Muscle layer of duodenum (tissue), 2 donors: Measurements from ENCODE around the gene KDM2A.

Experiments used
- H3K27ac ChIP-seq: one replicate; pipeline ENCODE4 v1.7.0; 2013; ENCODE audit warnings: mild to moderate bottlenecking, low read length
- H3K27me3 ChIP-seq: one replicate; pipeline ENCODE4 v1.7.0; 2013; ENCODE audit warnings: low read depth, mild to moderate bottlenecking, control low read depth, low read length
- H3K36me3 ChIP-seq, 2 donors: one replicate each; pipeline ENCODE4 v1.7.0; 2013; ENCODE audit warnings: low read length in 2 of 2, control low read depth in 1 of 2, mild to moderate bottlenecking in 1 of 2; ENCODE audit not compliant: insufficient read depth in 2 of 2, control insufficient read depth in 1 of 2
- H3K4me1 ChIP-seq, 2 donors: one replicate each; pipeline ENCODE4 v1.7.0; 2013; ENCODE audit warnings: low read length in 2 of 2, mild to moderate bottlenecking in 2 of 2, control low read depth in 1 of 2, moderate library complexity in 1 of 2; ENCODE audit not compliant: insufficient read depth in 2 of 2, control insufficient read depth in 1 of 2
- H3K4me3 ChIP-seq, 2 donors: one replicate each; pipeline ENCODE4 v1.7.0; 2013; ENCODE audit warnings: low read length in 2 of 2, low read depth in 1 of 2, mild to moderate bottlenecking in 1 of 2
- H3K9me3 ChIP-seq, 2 donors: one replicate each; pipeline ENCODE4 v1.7.0; 2013; ENCODE audit warnings: low read length in 2 of 2, control low read depth in 1 of 2, mild to moderate bottlenecking in 1 of 2; ENCODE audit not compliant: control insufficient read depth in 1 of 2
- donor health status: healthy.

The KDM2A gene

DNA sequence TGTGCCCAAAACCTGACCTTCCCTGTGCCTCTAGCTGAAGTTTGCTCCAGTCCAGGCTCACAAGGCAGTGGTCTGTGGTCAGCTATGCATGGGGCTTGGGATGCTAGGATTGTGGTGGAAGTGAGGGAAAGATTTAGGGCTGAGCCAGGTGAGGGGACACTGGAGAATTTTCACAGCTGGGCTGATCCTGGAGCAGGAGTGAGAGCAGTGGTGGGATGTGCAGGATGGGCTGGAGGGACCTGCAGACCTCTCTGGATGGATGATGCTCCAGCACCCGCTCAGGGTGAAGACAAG lies 23.9 kb upstream of the KDM2A start:
- Histone ChIP-seq H3K4me3 (no peak overlapping the region), H3K9me3 (no peaks in the 10 kb centered on the region), H3K36me3 (no peaks in the 10 kb centered on the region), H3K4me1 (no peaks in the 10 kb centered on the region), H3K27me3 (no peaks in the 10 kb centered on the region), H3K27ac (no peak overlapping the region)

DNA sequence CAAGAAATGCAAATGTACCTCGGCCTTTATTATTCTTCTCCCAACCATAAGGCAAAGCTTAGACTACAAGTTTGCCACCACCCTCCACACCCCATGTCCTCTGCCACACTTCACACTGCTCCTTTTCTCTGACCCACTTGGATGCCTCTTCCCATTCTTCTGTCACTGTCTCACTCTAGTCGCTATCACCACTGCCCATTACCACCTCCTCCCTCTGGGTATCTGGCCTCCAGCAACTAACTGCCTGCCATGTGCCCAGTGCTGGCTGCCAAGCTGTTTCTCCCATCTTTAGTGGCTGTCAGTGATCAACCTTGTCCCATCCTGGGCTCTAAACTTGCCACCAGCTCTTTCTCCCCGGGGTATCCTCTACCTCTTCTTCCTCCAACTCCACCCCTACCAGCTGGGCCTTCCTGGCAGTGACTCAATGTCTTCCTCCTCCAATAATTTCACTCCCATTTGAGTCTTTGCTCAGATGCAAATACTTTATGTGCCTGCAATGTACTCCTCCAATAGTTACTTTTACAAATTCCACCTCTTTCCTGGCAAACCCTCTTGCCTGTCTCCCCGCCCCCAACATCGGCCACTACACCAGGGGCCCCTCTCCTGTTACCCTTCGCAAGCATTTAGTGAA lies 20.1 kb upstream of the KDM2A start:
- Histone ChIP-seq H3K36me3 (no peaks in the 10 kb centered on the region), H3K4me3 (no peak overlapping the region), H3K9me3 (no peaks in the 10 kb centered on the region), H3K27me3 (no peaks in the 10 kb centered on the region), H3K4me1 (no peaks in the 10 kb centered on the region), H3K27ac (no peak overlapping the region)

DNA sequence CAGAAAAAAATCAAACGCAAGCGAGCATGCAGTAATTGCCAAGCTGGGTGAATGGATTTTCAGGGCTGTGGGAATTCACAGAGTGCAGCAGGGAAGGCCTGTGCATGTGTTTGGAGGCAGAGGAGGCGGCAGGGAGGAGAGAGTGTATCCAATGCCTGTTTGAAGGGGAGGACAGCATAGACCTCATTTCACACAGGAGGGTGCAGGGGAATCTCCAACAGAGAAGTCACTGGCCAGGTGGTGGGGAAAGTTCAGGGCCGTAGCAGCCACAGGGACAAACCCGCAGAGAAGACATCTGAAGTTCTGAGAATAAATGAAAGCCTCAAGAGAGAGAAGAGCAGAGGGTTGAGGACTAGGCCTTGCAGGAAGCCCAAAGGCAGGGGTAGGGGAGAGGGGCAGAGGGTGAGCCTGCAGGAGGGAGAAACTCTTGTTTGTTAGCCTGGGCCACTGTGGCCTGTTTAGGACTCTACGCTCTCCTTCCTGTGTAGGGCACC lies 19.2 kb upstream of the KDM2A start:
- Histone ChIP-seq H3K27ac (no peak overlapping the region), H3K36me3 (no peaks in the 10 kb centered on the region), H3K27me3 (no peaks in the 10 kb centered on the region)

DNA sequence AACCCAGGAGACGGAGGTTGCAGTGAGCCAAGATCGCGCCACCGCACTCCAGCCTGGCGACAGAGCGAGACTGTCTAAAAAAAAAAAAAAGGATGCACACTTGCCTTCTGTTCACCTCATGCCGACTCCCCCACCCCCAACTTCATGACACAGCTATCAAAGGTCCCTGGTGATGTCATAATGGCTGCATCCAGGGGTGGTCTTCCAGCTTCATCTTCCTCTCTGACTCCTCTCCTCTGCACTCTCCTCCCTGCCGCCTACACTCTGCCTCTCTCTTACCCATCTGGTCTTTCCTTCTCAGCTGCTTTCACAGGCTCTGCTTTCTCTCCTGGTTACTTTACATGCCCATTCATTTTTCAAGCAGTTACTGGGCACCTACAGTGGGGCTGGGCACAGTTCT lies 16.4 kb upstream of the KDM2A start:
- Histone ChIP-seq H3K4me1 (no peaks in the 10 kb centered on the region), H3K27ac (no peak overlapping the region), H3K9me3 (no peaks in the 10 kb centered on the region), H3K4me3 (no peak overlapping the region), H3K27me3 (no peaks in the 10 kb centered on the region), H3K36me3 (no peaks in the 10 kb centered on the region)

More for the DNA sequence above, 19.2 kb upstream of the KDM2A start:
- no peaks in the 10 kb centered on the region for H3K4me1 ChIP-seq
- no peaks in the 10 kb centered on the region for H3K9me3 ChIP-seq
- H3K4me3 ChIP-seq: no peak overlapping the region

DNA sequence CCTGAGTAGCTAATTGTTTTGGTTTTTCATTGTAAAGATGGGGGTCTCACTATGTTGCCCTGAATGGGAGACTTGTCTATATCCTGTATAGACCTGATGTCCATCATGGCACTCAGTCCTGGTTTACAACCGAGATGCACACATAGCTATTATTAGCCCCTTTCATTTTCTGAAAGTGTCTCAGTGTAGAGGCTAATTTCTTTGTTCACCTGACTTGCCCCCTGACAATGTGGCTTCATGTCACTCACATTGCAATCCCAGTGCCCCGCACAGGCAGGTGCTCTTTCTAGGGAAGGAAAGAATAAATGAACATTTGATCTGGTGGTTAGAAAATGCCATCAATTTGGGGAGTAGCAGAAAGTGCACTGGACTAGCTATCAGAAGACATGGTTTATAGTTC lies 13.1 kb upstream of the KDM2A start:
- H3K27me3 ChIP-seq: no peaks in the 10 kb centered on the region
- no peak overlapping the region for H3K27ac ChIP-seq
- H3K9me3 ChIP-seq: no peaks in the 10 kb centered on the region
- H3K36me3 ChIP-seq: no peaks in the 10 kb centered on the region
- H3K4me3 ChIP-seq: no peak overlapping the region
- peaks cover 0 to 3% of the 10 kb centered on the region in 2 donors for H3K4me1 ChIP-seq

DNA sequence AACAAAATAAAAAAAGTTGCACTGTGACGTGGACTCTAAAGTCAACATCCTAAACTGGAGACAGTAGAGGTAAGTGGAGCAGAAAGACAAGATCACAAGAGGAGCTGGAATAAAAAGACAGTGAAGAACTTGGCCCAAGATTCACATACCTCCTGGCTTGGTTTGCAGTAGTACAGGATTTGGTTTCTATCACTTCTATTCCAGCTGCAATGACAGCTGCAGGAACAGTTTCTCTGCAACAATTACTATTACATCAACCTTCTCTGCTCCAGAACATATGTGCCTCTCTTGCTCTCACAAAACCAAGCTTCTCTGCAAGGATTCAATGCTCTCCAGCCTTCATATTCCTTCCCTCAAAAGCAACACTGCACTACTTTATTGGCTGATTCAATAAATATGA lies 7.8 kb upstream of the KDM2A start:
- Histone ChIP-seq H3K27ac (no peak overlapping the region), H3K4me3 (no peak overlapping the region), H3K4me1 (peaks cover 0 to 14% of the 10 kb centered on the region in 2 donors), H3K27me3 (no peaks in the 10 kb centered on the region), H3K9me3 (no peaks in the 10 kb centered on the region), H3K36me3 (no peaks in the 10 kb centered on the region)

DNA sequence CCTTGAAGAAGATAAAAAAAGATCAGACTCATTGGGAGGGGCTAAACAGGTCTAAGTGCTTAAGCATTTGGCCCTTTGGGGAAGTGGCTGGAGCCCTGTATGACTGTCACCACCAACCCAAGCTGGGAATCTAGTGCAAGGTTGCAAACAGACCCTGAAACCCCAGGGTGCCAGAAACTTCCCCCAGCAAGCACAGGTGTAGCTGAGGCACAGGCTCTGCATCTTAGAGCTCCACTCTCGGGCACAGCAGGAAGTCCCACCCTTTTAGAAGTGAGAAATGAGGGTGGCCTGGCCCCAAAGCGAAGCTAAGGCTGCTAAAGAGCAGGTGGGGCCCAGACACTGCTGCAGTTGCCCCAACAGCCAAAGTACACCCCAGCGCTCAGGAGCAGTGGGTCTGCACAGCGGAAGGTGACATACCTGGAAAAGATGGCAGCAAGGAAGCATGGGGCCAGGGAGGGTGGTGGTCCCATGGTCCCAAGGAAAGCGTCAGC lies 5.8 kb upstream of the KDM2A start:
- peaks cover 0 to 21% of the 10 kb centered on the region in 2 donors for H3K4me1 ChIP-seq
- H3K9me3 ChIP-seq: no peaks in the 10 kb centered on the region
- H3K27me3 ChIP-seq: no peaks in the 10 kb centered on the region
- H3K36me3 ChIP-seq: no peaks in the 10 kb centered on the region
- no peak overlapping the region for H3K27ac ChIP-seq
- H3K4me3 ChIP-seq: no peak overlapping the region

DNA sequence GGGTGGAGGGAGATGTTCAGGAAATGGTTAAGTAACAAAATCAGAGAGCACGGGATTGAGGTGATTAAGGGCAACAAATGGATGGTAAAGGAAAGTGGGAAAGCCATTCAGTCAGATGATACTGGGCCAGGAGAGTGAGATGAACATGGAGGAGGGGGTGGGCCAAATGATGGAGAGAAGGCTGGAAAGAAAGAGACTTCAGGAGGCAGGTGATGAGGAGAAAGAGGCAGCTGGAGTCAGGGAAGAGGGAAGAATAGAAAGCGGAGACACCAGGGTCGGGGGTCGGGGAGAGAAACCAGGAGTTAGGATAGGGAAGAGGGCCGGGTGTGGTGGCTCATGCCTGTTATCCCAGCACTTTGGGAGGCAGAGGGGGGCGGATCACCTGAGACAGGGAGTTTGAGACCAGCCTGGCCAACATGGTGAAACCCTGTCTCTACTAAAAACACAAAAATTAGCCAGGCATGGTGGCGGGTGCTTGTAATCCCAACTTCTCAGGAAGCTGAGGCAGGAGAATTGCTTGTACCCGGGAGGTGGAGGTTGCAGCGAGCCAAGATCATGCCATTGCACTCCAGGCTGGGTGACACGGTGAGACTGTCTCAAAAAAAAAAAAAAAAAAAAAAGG lies 4.7 kb upstream of the KDM2A start:
- no peak overlapping the region for H3K27ac ChIP-seq
- H3K4me3 ChIP-seq: no peak overlapping the region
- H3K36me3 ChIP-seq: no peaks in the 10 kb centered on the region
- H3K9me3 ChIP-seq: no peaks in the 10 kb centered on the region
- H3K27me3 ChIP-seq: no peaks in the 10 kb centered on the region
- peaks cover 0 to 21% of the 10 kb centered on the region in 2 donors for H3K4me1 ChIP-seq

DNA sequence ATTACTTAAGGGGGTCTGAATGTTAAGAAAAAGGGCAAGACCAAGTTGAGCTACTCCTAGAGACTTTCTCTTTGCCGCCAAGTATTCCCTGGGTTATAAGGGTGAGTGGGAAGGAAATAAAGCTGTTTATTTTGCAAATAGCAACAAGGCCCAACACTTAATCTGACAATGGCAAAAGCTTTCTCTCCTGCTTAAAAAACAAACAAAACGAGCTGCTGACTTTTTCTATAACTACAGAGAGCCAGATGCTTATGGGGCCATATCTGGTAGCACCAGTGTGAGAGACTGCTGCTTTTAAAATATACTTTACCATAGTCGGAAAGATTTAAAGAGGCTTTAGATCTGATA lies 2.3 kb upstream of the KDM2A start:
- Histone ChIP-seq H3K4me3 (no peak overlapping the region), H3K27ac (no peak overlapping the region), H3K36me3 (no peaks in the 10 kb centered on the region), H3K27me3 (no peaks in the 10 kb centered on the region), H3K4me1 (peaks cover 3 to 15% of the 10 kb centered on the region in 2 donors), H3K9me3 (no peaks in the 10 kb centered on the region)

DNA sequence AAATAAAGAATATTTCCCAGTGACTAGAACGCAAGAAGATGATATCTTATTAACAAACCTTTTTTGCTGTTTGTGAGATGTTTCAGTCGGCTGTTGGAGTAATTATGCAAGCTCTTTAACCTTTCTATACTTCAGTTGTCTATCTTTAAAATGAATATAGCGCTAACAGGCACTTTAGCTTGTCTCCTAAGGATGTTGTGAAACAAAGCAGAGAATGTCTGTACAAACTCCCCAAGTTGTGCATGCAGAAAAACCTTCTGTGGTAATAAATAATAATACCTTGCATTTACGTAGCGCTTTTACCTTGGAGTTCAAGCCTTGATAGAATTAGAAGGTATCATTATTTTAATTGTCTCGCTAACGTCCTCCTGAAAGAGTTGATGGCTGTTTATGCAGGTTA lies 1.9 kb upstream of the KDM2A start:
- Histone ChIP-seq H3K9me3 (no peaks in the 10 kb centered on the region), H3K27me3 (no peaks in the 10 kb centered on the region), H3K4me3 (peak overlapping the region in 1 of 2 donors; percentile 37), H3K4me1 (peaks cover 7 to 16% of the 10 kb centered on the region in 2 donors), H3K36me3 (no peaks in the 10 kb centered on the region), H3K27ac (no peak overlapping the region)

DNA sequence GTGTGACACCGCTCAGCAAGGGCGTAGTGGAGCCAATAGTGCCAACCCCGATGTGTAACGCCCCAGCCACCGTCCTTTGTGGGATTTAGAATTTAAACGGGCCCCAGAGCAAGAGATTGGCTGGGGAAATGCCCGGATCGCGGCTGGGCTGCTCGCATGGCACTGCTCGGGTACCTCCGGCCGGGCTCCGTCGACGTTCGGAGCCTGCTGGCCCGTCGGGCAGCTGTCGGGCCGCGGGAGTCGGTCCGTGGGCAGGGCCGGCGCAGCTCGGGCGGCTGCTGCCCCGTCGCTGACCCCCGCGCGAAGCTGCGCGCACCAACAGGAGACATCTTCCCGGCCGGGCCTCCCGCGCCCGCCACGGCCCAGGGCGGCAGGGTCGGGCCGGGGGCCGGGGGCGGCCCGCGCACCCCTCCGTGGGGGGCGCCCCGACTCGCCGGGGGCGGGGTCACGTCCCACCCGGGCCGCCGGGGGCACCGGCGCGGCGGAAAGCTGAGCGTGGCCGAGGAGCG lies 1.3 kb upstream of the KDM2A start:
- H3K27ac ChIP-seq: no peak overlapping the region
- peaks cover 7 to 18% of the 10 kb centered on the region in 2 donors for H3K4me1 ChIP-seq
- no peaks in the 10 kb centered on the region for H3K36me3 ChIP-seq
- H3K4me3 ChIP-seq: peak overlapping the region in 1 of 2 donors; percentile 48
- no peaks in the 10 kb centered on the region for H3K27me3 ChIP-seq
- no peaks in the 10 kb centered on the region for H3K9me3 ChIP-seq
